HCT116 (cell line): Measurements from ENCODE around the gene CASZ1. TPM values are rescaled to one million over a fixed set of nuclear protein-coding genes. Genes with fewer than 3 reads are reported as not detected.

Experiments
- ATAC-seq: fragments of 200-7000 bp; cut with Tn5 transposase; 2 replicates; pipeline ENCODE4 v1.9.1; 2020; ENCODE audit warnings: mild to moderate bottlenecking, moderate library complexity
- BruUV-seq: library from RNA; stranded (reverse); fragments of 400-500 nt; replicated peaks from 2 replicates; lab custom pipeline; 2021; lab: Mats Ljungman, UMichigan
- CTCF ChIA-PET: fragments of 300-600 bp; sonication (Branson Sonifier 250); formaldehyde crosslinking; loops from one replicate; lab custom pipeline; 2021; ENCODE audit warnings: antibody characterized with exemption; lab: Charles Lee
- POLR2A ChIA-PET: fragments of 300-600, 350-600 bp; sonication (Branson Sonifier 250); formaldehyde crosslinking; loops from one replicate; lab custom pipeline; 2021; ENCODE audit warnings: antibody characterized with exemption; lab: Charles Lee
- RAD21 ChIA-PET, 2 experiments: fragments of 300-600 bp; sonication (Branson Sonifier 250); formaldehyde crosslinking; loops; one replicate each; lab custom pipeline; 2023; ENCODE audit warnings: low total read pairs in 2 of 2; ENCODE audit not compliant: uncharacterized antibody in 2 of 2, unreplicated experiment in 2 of 2, low non-redundant PET in 1 of 2; lab: Charles Lee
- DNase-seq: peaks from one replicate; pipeline ENCODE4 v3.0.0-alpha.2; 2010; ENCODE audit warnings: low read depth, low spot score
- H2AFZ ChIP-seq: fragments of 200-600 bp; shearing (Covaris generic), sonication (generic); 2 replicates; pipeline ENCODE4 v1.6.1; 2017; ENCODE audit warnings: low read depth, mixed run types, mixed read lengths, antibody characterized with exemption, low read length; ENCODE audit not compliant: poor library complexity, severe bottlenecking
- H3K27ac ChIP-seq: 2 replicates; pipeline ENCODE4 v1.5.1; 2012; ENCODE audit warnings: low read depth, low read length
- H3K27me3 ChIP-seq: fragments of 200-600 bp; sonication (generic); 2 replicates; pipeline ENCODE4 v1.6.1; 2016; ENCODE audit warnings: mixed run types, low read length, mixed read lengths; ENCODE audit not compliant: insufficient read depth
- H3K36me3 ChIP-seq, 2 experiments: fragments of 200-500 bp in 1 of 2; fragments of 200-600 bp in 1 of 2; sonication (Bioruptor generic) in 1 of 2; sonication (generic) in 1 of 2; 2 replicates each; pipeline versions ENCODE4 v1.5.1 to v1.6.1; 2014 to 2016; ENCODE audit warnings: low read length in 2 of 2, inconsistent platforms in 1 of 2, mixed read lengths in 1 of 2, mixed run types in 1 of 2; ENCODE audit not compliant: insufficient read depth in 2 of 2, control insufficient read depth in 1 of 2
- H3K4me1 ChIP-seq, 2 experiments: fragments of 200-600 bp in 1 of 2; sonication (generic) in 1 of 2; 2 replicates each; pipeline versions ENCODE4 v1.5.1 to v1.6.1; 2012 to 2017; ENCODE audit warnings: low read length in 2 of 2, inconsistent platforms in 1 of 2, mild to moderate bottlenecking in 1 of 2, mixed read lengths in 1 of 2, mixed run types in 1 of 2, moderate library complexity in 1 of 2; ENCODE audit not compliant: insufficient read depth in 2 of 2, control insufficient read depth in 1 of 2
- H3K4me2 ChIP-seq: fragments of 200-600 bp; sonication (generic); 2 replicates; pipeline ENCODE4 v1.6.1; 2017; ENCODE audit warnings: mixed run types, low read length, mixed read lengths
- H3K4me3 ChIP-seq, 2 experiments: fragments of 200-600 bp in 1 of 2; sonication (generic) in 1 of 2; replicated peaks in 1 of 2; 2 replicates each; pipeline ENCODE4 v1.5.1; 2011 to 2016; ENCODE audit warnings: low read length in 2 of 2, control low read depth in 1 of 2, low read depth in 1 of 2, mild to moderate bottlenecking in 1 of 2, mixed read lengths in 1 of 2, mixed run types in 1 of 2
- H3K79me2 ChIP-seq: fragments of 200-600 bp; sonication (generic); 2 replicates; pipeline ENCODE4 v1.6.1; 2017; ENCODE audit warnings: mild to moderate bottlenecking, mixed run types, low read length, moderate library complexity, mixed read lengths; ENCODE audit not compliant: insufficient read depth
- H3K9ac ChIP-seq: fragments of 200-600 bp; sonication (generic); 2 replicates; pipeline ENCODE4 v1.6.1; 2016; ENCODE audit warnings: low read length, mixed read lengths
- H3K9me2 ChIP-seq: fragments of 200-600 bp; sonication (generic), shearing (Covaris generic); 2 replicates; pipeline ENCODE4 v1.6.1; 2017; ENCODE audit warnings: mixed run types, mild to moderate bottlenecking, moderate library complexity; ENCODE audit not compliant: insufficient read depth
- H3K9me3 ChIP-seq, 2 experiments: fragments of 200-500 bp in 1 of 2; fragments of 200-600 bp in 1 of 2; sonication (Bioruptor generic) in 1 of 2; sonication (generic) in 1 of 2; 2 replicates each; pipeline ENCODE4 v1.6.1; 2014 to 2017; ENCODE audit warnings: low read length in 2 of 2, mixed read lengths in 2 of 2, inconsistent platforms in 1 of 2, low read depth in 1 of 2, mild to moderate bottlenecking in 1 of 2, mixed run types in 1 of 2, moderate library complexity in 1 of 2; ENCODE audit not compliant: control insufficient read depth in 1 of 2, insufficient read depth in 1 of 2
- H4K20me1 ChIP-seq: fragments of 200-600 bp; sonication (generic), shearing (Covaris generic); 2 replicates; pipeline ENCODE4 v1.6.1; 2017; ENCODE audit warnings: mixed run types, mild to moderate bottlenecking, moderate library complexity; ENCODE audit not compliant: insufficient read depth
- CBX3 ChIP-seq: IDR thresholded peaks from 2 replicates; pipeline ENCODE4 v1.6.1; 2012; ENCODE audit warnings: low read depth
- CEBPB ChIP-seq: IDR thresholded peaks from 2 replicates; pipeline ENCODE4 v1.6.1; 2012; ENCODE audit warnings: low read depth
- EGR1 ChIP-seq: IDR thresholded peaks from 2 replicates; pipeline ENCODE4 v1.6.1; 2012; ENCODE audit warnings: low read depth
- ELF1 ChIP-seq: IDR thresholded peaks from 2 replicates; pipeline ENCODE4 v1.6.1; 2012; ENCODE audit warnings: low read depth, borderline replicate concordance
- EZH2 ChIP-seq: fragments of 200-600 bp; sonication (generic); IDR thresholded peaks from 2 replicates; pipeline ENCODE4 v1.6.1; 2017; ENCODE audit warnings: antibody characterized with exemption, mixed run types
- EZH2phosphoT487 ChIP-seq: fragments of 200-600 bp; IDR thresholded peaks from 2 replicates; pipeline ENCODE4 v1.6.1; 2018; ENCODE audit warnings: antibody characterized with exemption, borderline replicate concordance
- FOSL1 ChIP-seq: IDR thresholded peaks from 2 replicates; pipeline ENCODE4 v1.6.1; 2012; ENCODE audit warnings: low read depth
- POLR2A ChIP-seq: IDR thresholded peaks from 2 replicates; pipeline ENCODE4 v1.7.0; 2011; ENCODE audit warnings: borderline replicate concordance; ENCODE audit not compliant: insufficient read depth, insufficient read length; ENCODE audit errors: extremely low read depth
- POLR2AphosphoS5 ChIP-seq: IDR thresholded peaks from 2 replicates; pipeline ENCODE4 v1.6.1; 2011; ENCODE audit warnings: mild to moderate bottlenecking, low read depth, low read length, moderate library complexity
- RAD21 ChIP-seq: IDR thresholded peaks from 2 replicates; pipeline ENCODE4 v1.6.1; 2012; ENCODE audit warnings: low read depth, mild to moderate bottlenecking
- REST ChIP-seq: IDR thresholded peaks from 2 replicates; pipeline ENCODE4 v1.6.1; 2012; ENCODE audit warnings: low read depth
- SIN3A ChIP-seq: IDR thresholded peaks from 2 replicates; pipeline ENCODE4 v1.6.1; 2012; ENCODE audit warnings: low read depth
- TCF7L2 ChIP-seq: IDR thresholded peaks from 2 replicates; pipeline ENCODE4 v1.7.0; 2011; ENCODE audit warnings: borderline replicate concordance, inconsistent platforms; ENCODE audit not compliant: insufficient read depth, insufficient read length; ENCODE audit errors: extremely low read depth
- YY1 ChIP-seq: IDR thresholded peaks from 2 replicates; pipeline ENCODE4 v1.6.1; 2011; ENCODE audit warnings: low read length, low read depth, moderate library complexity, mild to moderate bottlenecking; ENCODE audit not compliant: insufficient replicate concordance; ENCODE audit errors: extremely low read depth
- ZNF274 ChIP-seq: fragments of 200-500 bp; sonication (Bioruptor generic); IDR thresholded peaks from 2 replicates; pipeline ENCODE4 v1.6.1; 2014; ENCODE audit warnings: mild to moderate bottlenecking, low read depth, low read length, inconsistent platforms
- intact Hi-C: fragments of 100-400 bp; cut with micrococcal nuclease; formaldehyde crosslinking; loops from 2 replicates; pipeline ENCODE4 v1.10.0; 2022
- total RNA-seq: library from RNA; stranded (reverse); gene quantifications from one replicate; pipeline ENCODE4 v1.2.1, GENCODE V29; 2021; ENCODE audit not compliant: unreplicated experiment

The CASZ1 gene
- total RNA-seq, 1 experiment from 2014 or later: 7.7 TPM

GRCh38 chr1:10773851-10774614 is 22.4 kb downstream of the CASZ1 start:
- ChIA-PET POLR2A (no interaction called here), RAD21 (no interaction called here), CTCF (no interaction called here)
- no peak overlapping the region for H3K4me3 ChIP-seq
- H3K4me1 ChIP-seq: peaks cover 10 to 12% of the 10 kb centered on the region in 2 experiments
- no peak overlapping the region for H3K4me2 ChIP-seq
- H3K9ac ChIP-seq: no peak overlapping the region
- no peak for TF ChIP-seq CBX3
- TF ChIP-seq EZH2phosphoT487: no peak
- TF ChIP-seq SIN3A: no peak
- no peak for TF ChIP-seq EZH2
- TF ChIP-seq EGR1: no peak
- no peak for TF ChIP-seq ELF1
- TF ChIP-seq ZNF274: no peak
- no peak for TF ChIP-seq CEBPB
- no peak for TF ChIP-seq RAD21
- TF ChIP-seq POLR2A: no peak
- no peak for TF ChIP-seq YY1
- no peak for TF ChIP-seq REST
- no peak for TF ChIP-seq POLR2AphosphoS5
- no peak for TF ChIP-seq TCF7L2
- no peak for TF ChIP-seq FOSL1
- H3K27ac ChIP-seq: no peak overlapping the region
- no peaks in the 10 kb centered on the region for H3K79me2 ChIP-seq
- H2AFZ ChIP-seq: no peak overlapping the region
- no peak for ATAC-seq
- no peaks in the 10 kb centered on the region for H3K27me3 ChIP-seq
- BruUV-seq: no TSS peak
- DNase-seq: no peak
- no peaks in the 10 kb centered on the region for H3K36me3 ChIP-seq
- intact Hi-C loops: no loop called here
- H3K9me2 ChIP-seq: no peaks in the 10 kb centered on the region
- H3K9me3 ChIP-seq: no peaks in the 10 kb centered on the region
- H4K20me1 ChIP-seq: no peaks in the 10 kb centered on the region
